Inflammatory macrophage treated with lipopolysaccharide for 1 hour (primary cell): ENCODE results near the gene COX19.

Experiments used
- DNase-seq, 2 donors: peaks; one replicate each; pipeline ENCODE4 v3.0.0-alpha.2; 2020 to 2022

COX19 gene

GRCh38 chr7:990933-991728, 15.8 kb upstream of the COX19 start:
- no peak for DNase-seq

- no peak for DNase-seq
These were observed 15.1 kb upstream of the COX19 start for GRCh38 chr7:990352-990932.

DNA sequence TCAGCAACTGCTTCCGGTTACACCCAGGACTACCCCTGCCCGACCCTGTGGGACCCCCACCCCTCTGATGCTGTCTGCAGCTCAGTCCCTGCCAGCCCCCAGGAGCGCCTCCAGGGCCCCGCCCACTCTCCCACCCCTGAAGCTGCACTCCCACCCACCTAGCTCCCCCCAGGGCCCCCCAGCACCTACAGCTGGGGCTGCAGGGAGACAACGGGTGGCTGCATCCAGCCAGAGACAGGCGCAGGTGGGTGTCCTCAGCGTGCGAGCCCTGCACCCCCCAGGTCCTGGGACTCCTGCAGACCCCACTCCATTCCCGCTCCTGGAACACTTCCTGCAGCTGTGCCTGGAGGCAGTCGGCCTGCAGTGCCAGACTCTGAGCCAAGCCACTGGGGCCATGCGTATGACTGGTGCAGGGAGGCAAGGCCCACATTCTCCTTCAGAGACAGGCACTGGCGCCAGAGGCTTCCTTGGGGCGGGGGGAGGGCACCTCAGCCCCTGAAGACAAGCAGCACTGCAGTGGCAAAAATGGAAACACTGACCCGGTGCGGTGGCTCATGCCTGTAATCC, 13.7 kb upstream of the COX19 start:
- DNase-seq = no peak

- DNase-seq = no peak
These were observed 13.1 kb upstream of the COX19 start for GRCh38 chr7:988426-988911.

- no peak for DNase-seq
These were observed 12.6 kb upstream of the COX19 start for GRCh38 chr7:987909-988308.

DNA sequence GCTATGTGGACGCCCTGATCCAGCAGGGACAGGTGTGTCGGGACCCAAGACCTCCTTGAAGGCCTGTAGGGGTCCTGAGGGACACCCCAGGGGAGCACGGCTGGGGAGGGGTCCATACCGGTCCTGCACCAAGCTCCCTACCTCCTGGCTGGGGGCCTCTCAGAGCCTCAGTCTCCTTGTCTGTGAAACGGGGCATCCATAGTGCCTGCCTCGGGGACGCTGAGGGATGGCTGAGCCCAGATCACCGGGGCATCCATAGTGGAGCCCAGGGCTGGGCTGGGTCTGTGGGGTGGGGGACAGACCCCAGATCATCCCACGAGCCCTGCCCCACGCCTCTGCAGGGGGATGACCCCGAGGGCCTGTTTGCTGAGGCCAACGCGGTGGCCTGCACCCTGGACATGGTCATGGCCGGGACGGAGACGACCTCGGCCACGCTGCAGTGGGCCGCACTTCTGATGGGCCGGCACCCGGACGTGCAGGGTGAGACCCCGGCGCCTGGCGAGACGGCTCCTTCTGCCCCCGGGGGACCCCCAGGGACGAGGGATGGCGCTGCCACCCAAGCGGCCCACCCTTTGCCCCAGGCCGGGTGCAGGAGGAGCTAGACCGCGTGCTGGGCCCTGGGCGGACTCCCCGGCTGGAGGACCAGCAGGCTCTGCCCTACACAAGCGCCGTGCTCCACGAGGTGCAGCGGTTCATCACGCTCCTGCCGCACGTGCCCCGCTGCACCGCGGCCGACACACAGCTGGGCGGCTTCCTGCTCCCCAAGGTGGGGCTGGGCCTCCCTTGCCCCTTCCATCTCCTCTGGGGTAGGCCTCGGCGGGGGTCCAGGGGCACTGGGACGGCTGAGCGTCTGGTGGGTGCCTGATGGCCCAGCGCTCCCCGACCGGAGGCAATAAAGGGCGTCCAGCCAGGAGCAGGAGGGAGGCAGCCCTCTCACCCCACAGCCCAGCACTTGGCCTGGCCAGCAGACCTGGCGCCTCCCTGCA, 11.7 kb upstream of the COX19 start:
- DNase-seq = no peak

DNA sequence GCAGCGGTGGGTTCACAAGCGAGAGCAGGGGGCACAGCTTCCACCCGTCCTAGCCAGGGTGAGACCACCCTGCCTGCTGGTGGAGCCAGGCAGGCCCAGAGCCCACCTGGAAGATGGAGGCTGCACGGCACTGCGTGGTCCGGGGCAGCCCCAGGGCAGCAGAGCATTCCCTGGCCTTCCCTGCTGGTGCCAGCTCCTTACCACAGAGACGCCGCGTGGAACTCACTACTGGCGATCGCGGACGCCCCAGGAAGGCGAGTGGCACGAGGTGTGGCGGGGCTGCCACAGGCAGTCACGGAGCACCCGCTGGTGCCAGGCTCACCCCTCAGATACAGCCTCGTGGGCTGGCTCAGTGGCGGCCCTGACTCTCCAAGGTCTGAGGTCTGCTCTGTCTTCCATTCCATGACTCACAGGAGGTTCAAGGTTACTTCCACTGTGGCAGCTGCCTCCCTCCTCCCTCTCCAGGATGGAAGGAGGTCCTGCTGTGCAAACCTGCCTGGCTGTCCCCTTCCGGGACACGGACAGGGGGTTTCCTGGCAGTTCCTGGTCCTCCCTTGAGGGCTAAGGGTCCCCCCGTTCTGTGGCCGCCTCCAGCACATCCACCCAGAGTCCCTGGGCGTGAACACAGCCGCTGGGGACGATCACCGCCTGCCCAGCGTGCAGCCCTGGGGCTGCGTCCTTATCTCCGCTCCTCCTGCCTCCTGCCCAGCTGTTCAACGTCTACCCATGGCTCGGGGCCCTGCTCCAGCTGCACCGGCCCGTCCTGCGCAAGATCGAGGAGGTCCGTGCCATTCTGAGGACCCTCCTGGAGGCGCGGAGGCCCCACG, 10.8 kb upstream of the COX19 start:
- no peak for DNase-seq

- no peak for DNase-seq
These were observed 9.7 kb upstream of the COX19 start for GRCh38 chr7:985127-985416.

GRCh38 chr7:984361-985126, 9.2 kb upstream of the COX19 start:
- DNase-seq = no peak

- no peak for DNase-seq
These were observed 8.3 kb upstream of the COX19 start for GRCh38 chr7:983616-984071.

GRCh38 chr7:983004-983615, 7.8 kb upstream of the COX19 start, which contains the start of gene CYP2W1:
CYP2W1 (plus strand) TSS chr7:983181; CDS start chr7:983212, 31 bp downstream.
- DNase-seq = no peak

DNA sequence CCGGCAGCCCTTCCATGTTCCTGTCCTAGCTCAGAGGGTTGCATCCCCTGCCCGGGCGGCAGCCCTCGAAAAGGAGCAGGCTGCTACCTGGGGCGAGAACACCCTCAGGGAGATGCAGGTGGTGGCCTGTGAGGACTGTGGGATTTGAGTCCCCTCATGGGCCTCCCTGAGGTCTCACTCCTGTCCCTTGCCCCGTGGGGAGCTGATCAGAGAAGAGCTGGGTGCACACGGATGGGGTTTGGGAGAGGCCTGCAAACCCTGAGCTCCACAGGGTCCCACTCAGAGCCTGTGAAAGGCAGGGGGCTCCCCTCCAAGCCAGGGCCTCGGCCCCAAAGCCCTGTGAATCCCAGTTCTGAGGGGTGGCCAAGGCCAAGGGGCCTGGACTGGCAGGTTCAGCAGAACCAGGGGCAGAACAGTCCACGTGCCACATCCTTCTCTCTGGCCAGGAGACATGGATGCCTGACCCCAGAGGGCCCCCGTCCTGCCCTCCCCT, 7.2 kb upstream of the COX19 start:
- DNase-seq = no peak

DNA sequence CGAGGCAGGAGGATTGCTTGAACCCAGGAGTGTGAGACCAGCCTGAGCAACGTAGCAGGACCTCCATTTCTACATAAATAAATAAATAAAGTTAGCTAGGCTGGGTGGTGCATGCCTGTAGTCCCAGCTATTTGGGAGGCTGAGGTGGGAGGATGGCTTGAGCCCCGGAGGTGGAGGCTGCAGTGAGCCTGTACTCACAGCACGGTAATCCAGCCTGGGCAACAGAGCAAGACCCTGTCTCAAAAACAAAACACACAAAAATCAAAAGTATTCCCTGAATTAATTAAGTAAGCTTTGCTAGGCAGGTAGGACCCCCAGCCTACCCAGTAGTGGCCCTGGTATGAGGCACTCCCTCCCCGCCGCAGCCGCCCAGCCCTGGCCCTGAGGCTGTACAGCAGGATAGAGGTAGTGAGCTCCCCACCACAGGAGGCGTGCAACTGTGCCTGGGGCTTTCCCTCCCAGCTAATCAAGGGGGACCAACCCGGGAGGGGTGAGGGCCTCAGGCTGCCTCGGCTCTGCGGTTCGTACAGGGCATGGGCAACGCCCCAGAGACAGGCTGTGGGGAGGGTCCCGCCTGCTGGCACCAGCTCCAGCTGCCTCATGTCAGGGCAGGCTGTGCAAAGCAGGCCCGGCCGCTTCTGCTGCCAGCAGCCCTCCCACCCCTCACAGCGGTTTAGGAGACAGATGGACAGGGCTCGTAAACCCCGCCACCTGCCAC, 6.6 kb upstream of the COX19 start:
- no peak for DNase-seq

DNA sequence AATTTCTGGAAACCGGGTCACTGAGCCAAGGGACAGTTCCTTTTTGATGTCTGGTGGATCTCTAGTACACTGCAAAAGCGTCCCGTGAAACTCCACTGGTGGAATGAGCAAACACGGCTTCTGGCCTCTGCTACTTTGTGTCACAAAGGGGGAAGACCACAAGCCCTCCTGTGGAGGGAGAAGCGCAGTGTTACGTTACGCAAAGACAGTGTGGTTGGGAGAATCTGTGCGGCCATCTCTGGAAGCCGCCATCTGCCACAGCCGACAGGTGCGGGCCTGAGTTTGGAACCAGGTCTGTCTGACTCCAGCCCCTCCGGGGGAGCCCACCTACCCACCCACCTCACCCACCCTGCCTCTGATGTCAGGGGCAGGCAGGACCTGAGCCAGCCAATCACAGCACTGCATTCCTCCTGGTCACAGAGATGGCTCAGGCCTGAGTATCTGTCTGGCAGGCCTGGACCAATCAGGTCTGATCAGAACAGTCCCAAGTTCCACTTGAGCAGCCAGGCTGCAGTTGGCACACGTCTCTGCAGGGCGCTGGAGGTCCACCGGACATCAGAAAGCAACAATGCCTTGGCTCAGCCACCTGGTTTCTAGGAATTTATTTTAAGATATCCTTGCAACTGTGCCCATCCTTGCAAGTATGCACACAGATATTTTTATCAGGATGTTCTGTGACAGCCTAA, 4.7 kb upstream of the COX19 start:
- DNase-seq = no peak

GRCh38 chr7:979151-979550, 3.8 kb upstream of the COX19 start:
- no peak for DNase-seq

- no peak for DNase-seq
These were observed 3.2 kb upstream of the COX19 start for GRCh38 chr7:978416-979091.

DNA sequence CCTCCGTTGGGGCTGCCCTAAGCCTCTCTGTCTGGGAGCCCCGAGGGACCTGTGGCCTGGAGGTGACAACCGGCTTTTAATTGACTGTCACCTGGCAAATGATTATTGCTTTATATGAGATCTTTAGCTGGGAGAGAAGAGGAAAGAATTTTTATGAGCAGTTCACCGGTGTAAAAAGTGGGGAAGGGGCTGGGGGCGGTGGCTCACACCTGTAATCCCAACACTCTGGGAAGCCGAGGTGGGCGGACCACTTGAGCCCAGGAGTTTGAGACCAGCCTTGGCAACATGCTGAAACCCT, 2.6 kb upstream of the COX19 start:
- no peak for DNase-seq

- no peak for DNase-seq
These were observed 2.1 kb upstream of the COX19 start for GRCh38 chr7:977326-978048.
